HG02938 (cell line): ENCODE data around the gene CDPF1.

Experiments used
- ATAC-seq: cut with Tn5 transposase; IDR thresholded peaks from one replicate; pipeline ENCODE4 v1.9.1; 2021; ENCODE audit warnings: mild to moderate bottlenecking, moderate library complexity; ENCODE audit not compliant: unreplicated experiment

Gene CDPF1

DNA sequence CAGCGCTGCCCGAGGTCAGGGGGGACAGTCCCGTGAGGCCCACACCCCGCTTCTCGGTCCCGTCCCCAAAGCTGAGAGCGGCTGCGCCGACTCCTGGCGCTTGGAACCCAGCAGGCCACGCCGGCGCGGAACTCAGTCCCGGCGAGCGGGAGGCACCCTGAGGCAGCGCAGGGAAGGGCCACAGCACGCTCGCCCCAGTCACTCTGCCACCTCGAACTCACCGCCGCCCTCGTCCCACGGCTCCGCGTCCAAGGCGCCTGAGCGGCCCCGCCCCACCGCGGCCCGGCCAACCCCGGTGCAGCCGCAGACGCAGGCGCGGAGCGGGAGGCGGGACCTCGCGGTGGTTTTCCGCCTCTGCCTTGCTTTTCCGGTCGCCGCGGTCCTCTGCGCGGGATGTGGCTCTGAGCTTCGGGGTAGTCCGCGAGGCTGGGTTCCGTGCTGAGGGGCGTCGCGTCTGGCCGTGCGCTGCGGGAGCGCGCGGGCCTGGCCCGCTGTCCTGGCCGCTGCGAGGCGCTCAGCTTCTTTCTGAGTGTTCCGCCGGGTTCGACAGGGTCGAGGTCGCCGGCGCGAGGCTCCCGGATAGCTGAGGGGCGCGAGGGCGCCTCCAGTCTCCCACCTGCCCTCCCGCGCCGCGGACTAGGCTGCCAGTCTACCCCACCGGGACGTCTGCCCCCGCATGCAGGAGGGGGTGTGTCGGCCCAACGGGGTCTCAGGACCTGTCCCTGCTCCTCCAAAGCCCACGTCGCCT, at the start of gene CDPF1:
Gene CDPF1 (minus strand): TSS at position 259 of the 748 bp plus-strand sequence. CDS start 2,009 bp downstream, outside the sequence.
- ATAC-seq: peak; percentile 66

- ATAC-seq: no peak
Measured at GRCh38 chr22:46299101-46299500, 49.0 kb upstream of the CDPF1 start.

DNA sequence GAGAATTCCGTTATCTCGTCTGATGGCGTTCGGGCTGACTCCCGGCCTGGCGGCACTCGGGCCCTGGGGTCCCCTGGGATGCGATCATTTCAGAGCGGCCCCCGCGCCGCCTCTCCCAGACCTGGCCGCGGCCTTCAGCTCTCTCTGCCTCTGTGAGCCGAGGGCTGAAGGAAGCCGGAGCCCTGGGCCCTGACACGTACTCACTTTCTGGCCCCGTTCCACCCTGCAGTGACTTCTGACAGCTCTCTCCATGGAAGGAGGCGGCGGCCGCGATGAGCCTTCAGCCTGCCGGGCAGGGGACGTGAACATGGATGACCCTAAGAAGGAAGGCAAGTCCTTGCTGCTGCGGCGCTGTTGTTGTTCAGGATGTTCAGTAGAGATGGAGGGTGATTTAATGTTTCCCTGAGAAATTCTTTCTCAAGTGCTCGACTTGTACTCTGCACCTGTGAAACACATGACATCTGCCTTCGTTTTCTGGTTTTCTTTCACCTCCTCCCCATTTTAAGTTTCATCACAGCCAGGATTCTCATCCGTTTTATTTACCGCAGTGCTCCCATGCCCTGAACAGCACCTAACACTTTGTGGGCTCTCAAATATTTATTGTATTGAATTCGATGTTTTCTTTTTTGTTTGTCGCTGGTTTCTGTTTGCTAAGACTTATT, 47.2 kb upstream of the CDPF1 start:
- ATAC-seq: no peak

GRCh38 chr22:46296257-46297150, 46.4 kb upstream of the CDPF1 start, which contains the start of gene GTSE1:
Gene GTSE1 (plus strand): TSS chr22:46296870. CDS start chr22:46297401, 531 bp downstream.
- ATAC-seq: peak; percentile 90

- no peak for ATAC-seq
Measured at GRCh38 chr22:46295277-46295971, 45.3 kb upstream of the CDPF1 start.

DNA sequence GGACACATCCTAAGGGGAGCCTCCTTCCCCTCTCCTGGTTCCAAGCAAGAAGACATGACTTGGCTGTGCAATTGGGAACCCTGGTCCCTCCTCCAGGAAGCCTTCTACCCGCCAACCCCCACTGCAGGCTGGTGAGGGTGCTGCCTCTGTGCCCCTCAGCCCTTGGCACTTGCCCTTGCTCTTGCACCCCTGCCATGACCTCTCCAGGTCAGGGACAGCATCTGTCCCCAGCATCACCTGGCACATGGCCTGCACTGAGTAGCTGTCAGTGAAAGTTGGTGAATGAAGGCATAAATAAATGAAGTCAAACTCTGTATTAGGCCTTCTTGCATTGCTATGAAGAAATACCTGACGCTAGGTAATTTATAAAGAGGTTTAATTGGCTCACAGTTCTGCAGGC, 44.7 kb upstream of the CDPF1 start:
- no peak for ATAC-seq

DNA sequence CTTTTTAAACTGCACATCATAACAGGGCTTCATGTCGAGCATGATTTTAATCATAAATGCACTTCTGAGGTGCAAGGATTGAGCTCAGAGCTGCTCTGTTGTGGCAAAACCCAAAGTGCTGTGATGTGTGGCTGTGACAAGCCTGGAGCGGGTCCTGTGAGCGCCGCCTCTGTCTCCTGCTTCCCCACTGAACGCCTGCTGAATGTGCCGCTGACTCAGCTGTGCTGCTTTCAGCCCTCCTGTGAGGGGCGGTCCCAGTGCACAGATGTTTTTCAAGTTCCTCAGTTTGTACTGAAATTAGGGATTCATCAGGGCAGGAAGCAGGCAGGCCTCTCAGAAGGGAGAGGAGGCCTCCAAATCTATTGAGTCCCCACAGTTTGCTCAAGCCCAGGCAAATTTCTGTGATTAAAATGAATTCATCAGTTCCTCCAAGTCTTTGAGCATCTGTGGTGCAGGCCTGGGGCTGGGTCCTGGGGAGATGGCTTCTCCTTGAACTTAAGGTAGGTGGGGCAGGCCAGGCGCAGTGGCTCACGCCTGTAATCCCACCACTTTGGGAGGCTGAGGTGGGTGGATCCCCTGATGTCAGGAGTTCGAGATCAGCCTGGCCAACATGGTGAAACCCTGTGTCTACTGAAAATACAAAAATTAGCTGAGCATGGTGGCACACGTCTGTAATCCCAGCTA, 43.6 kb upstream of the CDPF1 start:
- ATAC-seq: no peak

DNA sequence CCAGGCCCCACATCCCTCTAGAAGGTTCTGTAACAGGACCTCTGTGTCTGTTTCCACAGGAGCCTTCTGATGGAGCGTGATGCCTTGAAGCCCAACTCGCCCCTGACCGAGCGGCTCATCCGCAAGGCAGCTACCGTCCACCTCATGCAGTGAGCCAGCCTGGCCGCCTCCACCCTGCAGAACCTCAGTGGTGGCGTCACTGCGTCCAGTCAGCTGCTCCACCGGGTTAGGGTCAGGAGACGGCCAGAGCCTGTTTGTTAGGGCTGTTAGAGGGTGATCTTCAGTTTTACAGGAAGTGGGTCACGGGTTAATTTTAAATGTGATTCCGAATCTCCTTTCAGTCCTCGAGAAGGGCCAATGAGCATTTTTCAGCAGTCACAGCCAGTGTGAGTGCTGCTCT, 42.6 kb upstream of the CDPF1 start:
- ATAC-seq: no peak

- ATAC-seq: no peak
Measured at GRCh38 chr22:46292173-46292572, 42.1 kb upstream of the CDPF1 start.

- ATAC-seq: no peak
Measured at GRCh38 chr22:46290843-46291785, 41.0 kb upstream of the CDPF1 start.

GRCh38 chr22:46290121-46290842, 40.2 kb upstream of the CDPF1 start:
- no peak for ATAC-seq

GRCh38 chr22:46289244-46289891, 39.3 kb upstream of the CDPF1 start:
- ATAC-seq: no peak

DNA sequence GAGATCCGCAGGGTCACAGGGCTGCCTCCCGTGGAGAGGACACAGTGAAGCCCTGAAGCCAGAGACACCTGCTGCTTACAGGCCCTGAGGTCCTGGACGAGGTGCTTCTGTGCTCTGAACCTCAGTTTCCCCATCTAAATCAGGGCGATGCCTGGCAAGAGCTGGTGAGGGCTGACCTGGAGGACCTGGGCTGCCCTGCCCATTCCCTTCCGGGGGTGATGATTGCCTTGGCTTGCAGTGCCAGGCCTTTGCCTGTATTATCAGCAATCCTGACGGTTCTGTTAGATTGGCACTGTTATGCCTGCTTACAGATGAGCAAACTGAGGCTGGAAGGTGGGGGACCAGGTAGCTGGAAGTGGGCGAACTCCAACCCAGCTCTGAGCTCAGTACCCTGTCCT, 38.8 kb upstream of the CDPF1 start:
- ATAC-seq: no peak

DNA sequence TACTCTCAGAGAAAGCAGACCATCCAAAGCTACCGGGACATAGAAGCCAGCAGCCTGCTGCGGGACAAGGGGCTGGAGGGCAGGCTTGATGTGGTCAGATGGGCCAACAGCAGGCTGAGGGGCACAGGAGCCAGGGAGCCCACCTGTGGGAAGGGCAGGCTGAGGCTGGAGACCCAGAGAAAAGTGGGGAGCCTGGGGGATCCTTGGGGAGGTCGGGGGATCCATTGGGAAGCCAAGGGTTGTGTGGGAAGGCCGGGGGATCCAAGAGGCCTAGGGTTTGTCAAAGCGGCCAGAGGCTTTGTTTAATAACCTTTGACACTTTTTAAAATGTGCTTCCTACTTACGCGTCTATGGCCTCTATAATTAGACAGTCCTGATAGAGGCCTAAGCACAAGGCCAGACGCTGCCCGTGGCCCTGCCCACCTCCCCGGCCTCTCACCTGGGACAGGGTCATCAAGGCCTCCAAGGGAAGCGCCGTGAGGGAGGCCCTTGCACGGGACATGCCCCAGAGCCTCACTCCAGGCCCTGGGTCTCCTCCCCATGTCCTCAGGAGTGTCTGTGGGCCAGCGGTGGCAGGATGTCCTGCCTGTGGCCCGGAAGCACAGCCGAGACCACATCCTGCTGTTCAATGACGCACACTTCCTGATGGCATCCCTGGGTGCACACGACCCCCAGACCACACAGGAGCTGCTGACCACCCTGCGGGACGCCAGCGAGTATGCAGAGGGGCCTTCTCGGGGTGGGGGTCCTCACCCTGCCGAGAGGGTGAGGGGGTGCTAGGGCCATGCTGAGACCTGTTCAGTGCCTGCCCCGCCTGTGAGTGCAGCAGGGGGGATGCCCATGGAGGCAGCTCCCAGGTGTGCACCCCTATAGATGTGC, 38.0 kb upstream of the CDPF1 start:
- ATAC-seq: no peak

GRCh38 chr22:46286941-46287872, 37.1 kb upstream of the CDPF1 start:
- no peak for ATAC-seq

DNA sequence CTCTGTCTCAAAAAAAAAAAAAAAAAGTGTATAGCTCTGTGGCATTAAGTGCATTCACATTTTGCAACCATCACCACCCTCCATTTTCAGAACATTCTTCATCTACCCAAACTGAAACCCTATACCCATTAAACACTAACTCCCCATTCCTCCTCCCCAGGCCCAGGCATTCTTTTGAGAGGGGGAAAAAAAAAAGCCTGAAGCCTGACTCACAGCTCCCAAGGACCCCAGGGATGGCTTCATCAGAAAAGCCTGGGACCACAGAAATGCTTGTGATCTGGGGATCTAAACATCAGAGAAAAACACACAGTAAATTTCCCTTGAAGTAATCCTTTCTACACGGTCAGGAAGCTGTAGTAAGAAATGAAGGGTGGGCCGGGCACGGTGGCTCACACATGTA, 35.9 kb upstream of the CDPF1 start:
- no peak for ATAC-seq
